ENCODE measurements around the gene HMCN1.
"Not testable (repeated sequence)": the region's sequence is repeated elsewhere in the genome, so short reads cannot be mapped to it uniquely, and the experiment has no call there.

HMCN1 gene

GRCh38 chr1:185742403-185742802, 8.2 kb downstream of the HMCN1 start:
- no peak for DNase-seq

- DNase-seq, result no peak
Measured at GRCh38 chr1:185745165-185745564, 11.0 kb downstream of the HMCN1 start.

GRCh38 chr1:185759061-185759460, 24.9 kb downstream of the HMCN1 start:
- no peak for DNase-seq

- no peak for DNase-seq
Measured at GRCh38 chr1:185761841-185762240, 27.6 kb downstream of the HMCN1 start.

- no peak for DNase-seq
Measured at GRCh38 chr1:185767508-185768120, 33.4 kb downstream of the HMCN1 start.

GRCh38 chr1:185768371-185768770, 34.2 kb downstream of the HMCN1 start:
- no peak for DNase-seq

GRCh38 chr1:185769136-185769535, 34.9 kb downstream of the HMCN1 start:
- DNase-seq, result no peak

GRCh38 chr1:185774394-185774793, 40.2 kb downstream of the HMCN1 start:
- DNase-seq, result no peak

GRCh38 chr1:185775501-185775900, 41.3 kb downstream of the HMCN1 start:
- no peak for DNase-seq

GRCh38 chr1:185776522-185776921, 42.3 kb downstream of the HMCN1 start:
- DNase-seq, result no peak

- DNase-seq, result not testable (repeated sequence)
Measured at GRCh38 chr1:185783860-185784259, 49.7 kb downstream of the HMCN1 start.

GRCh38 chr1:185785586-185785985, 51.4 kb downstream of the HMCN1 start:
- DNase-seq, result no peak

GRCh38 chr1:185786524-185786923, 52.3 kb downstream of the HMCN1 start:
- DNase-seq, result no peak

GRCh38 chr1:185787238-185787637, 53.0 kb downstream of the HMCN1 start:
- no peak for DNase-seq

GRCh38 chr1:185788386-185788785, 54.2 kb downstream of the HMCN1 start:
- no peak for DNase-seq

- DNase-seq, result no peak
Measured at GRCh38 chr1:185789501-185790193, 55.5 kb downstream of the HMCN1 start.

GRCh38 chr1:185790194-185790735, 56.1 kb downstream of the HMCN1 start:
- DNase-seq, result no peak

- no peak for DNase-seq
Measured at GRCh38 chr1:185792040-185792439, 57.8 kb downstream of the HMCN1 start.

GRCh38 chr1:185794495-185794894, 60.3 kb downstream of the HMCN1 start:
- DNase-seq, result not testable (repeated sequence)

GRCh38 chr1:185795181-185795580, 61.0 kb downstream of the HMCN1 start:
- no peak for DNase-seq

- DNase-seq, result no peak
Measured at GRCh38 chr1:185798505-185798904, 64.3 kb downstream of the HMCN1 start.

GRCh38 chr1:185803241-185803640, 69.0 kb downstream of the HMCN1 start:
- DNase-seq, result no peak

- no peak for DNase-seq
Measured at GRCh38 chr1:185804206-185804605, 70.0 kb downstream of the HMCN1 start.

GRCh38 chr1:185804608-185805007, 70.4 kb downstream of the HMCN1 start:
- DNase-seq, result no peak

- no peak for DNase-seq
Measured at GRCh38 chr1:185807275-185807674, 73.1 kb downstream of the HMCN1 start.
